Fibroblast of lung (primary cell): ENCODE data around the gene METTL1. TPM values are rescaled to one million over a fixed set of nuclear protein-coding genes. Genes with fewer than 3 reads are reported as not detected.

Experiments used
- DNase-seq, 2 donors: peaks; one replicate each; pipeline versions ENCODE4 v3.0.0 to v3.0.0-alpha.2; 2010; ENCODE audit warnings: low read depth in 2 of 2
- H2AFZ ChIP-seq: 2 replicates; pipeline ENCODE4 v1.5.1; 2012; ENCODE audit warnings: low read length, control low read depth, inconsistent platforms
- H3K27ac ChIP-seq: 2 replicates; pipeline ENCODE4 v1.5.1; 2011; ENCODE audit warnings: low read length, control low read depth; ENCODE audit not compliant: insufficient read depth
- H3K27me3 ChIP-seq: 2 replicates; pipeline ENCODE4 v1.5.1; 2011; ENCODE audit warnings: mild to moderate bottlenecking, low read length; ENCODE audit not compliant: control insufficient read depth, insufficient read depth
- H3K36me3 ChIP-seq: 2 replicates; pipeline ENCODE4 v1.5.1; 2011; ENCODE audit warnings: low read length; ENCODE audit not compliant: control insufficient read depth, insufficient read depth
- H3K4me1 ChIP-seq: 2 replicates; pipeline ENCODE4 v1.5.1; 2011; ENCODE audit warnings: low read length; ENCODE audit not compliant: control insufficient read depth, insufficient read depth; ENCODE audit errors: extremely low read depth
- H3K4me2 ChIP-seq: 2 replicates; pipeline ENCODE4 v1.5.1; 2011; ENCODE audit warnings: low read length, control low read depth; ENCODE audit not compliant: insufficient read depth; ENCODE audit errors: extremely low read depth
- H3K4me3 ChIP-seq, 4 experiments: fragments of 200-600 bp in 1 of 4; sonication (generic) in 1 of 4; replicated peaks in 1 of 4; 2 replicates each; pipeline ENCODE4 v1.5.1; 2011 to 2016; ENCODE audit warnings: low read length in 4 of 4, low read depth in 3 of 4, mild to moderate bottlenecking in 3 of 4, control low read depth in 2 of 4, inconsistent platforms in 1 of 4, mixed read lengths in 1 of 4; ENCODE audit not compliant: insufficient read depth in 1 of 4; ENCODE audit errors: control extremely low read depth in 1 of 4
- H3K79me2 ChIP-seq: 2 replicates; pipeline ENCODE4 v1.5.1; 2012; ENCODE audit warnings: mild to moderate bottlenecking, low read length, inconsistent platforms; ENCODE audit not compliant: control insufficient read depth, insufficient read depth
- H3K9ac ChIP-seq: 2 replicates; pipeline ENCODE4 v1.5.1; 2011; ENCODE audit warnings: mild to moderate bottlenecking, low read length, control low read depth; ENCODE audit not compliant: insufficient read depth
- H3K9me3 ChIP-seq: 2 replicates; pipeline ENCODE4 v1.5.1; 2012; ENCODE audit warnings: low read depth, low read length; ENCODE audit not compliant: control insufficient read depth, insufficient read depth
- H4K20me1 ChIP-seq: 2 replicates; pipeline ENCODE4 v1.5.1; 2011; ENCODE audit warnings: low read length; ENCODE audit not compliant: control insufficient read depth, insufficient read depth; ENCODE audit errors: extremely low read depth
- EZH2 ChIP-seq: IDR thresholded peaks from 2 replicates; pipeline ENCODE4 v1.5.1; 2012; ENCODE audit warnings: low read length, control low read depth, mild to moderate bottlenecking; ENCODE audit errors: missing control alignments
- polyA plus RNA-seq, 2 donors: library from polyadenylated mRNA; depleted of rRNA in 1 of 2; stranded (reverse) in 1 of 2; unstranded in 1 of 2; fragments of >200 nt; gene quantifications; 2 replicates each; pipeline ENCODE4 v1.2.1, GENCODE V29; 2011 to 2012; ENCODE audit warnings: missing spikeins in 1 of 2
- total RNA-seq: library from RNA; depleted of rRNA; stranded (reverse); fragments of >200 nt; gene quantifications from 2 replicates; pipeline ENCODE4 v1.2.1, GENCODE V29; 2014
- TF ChIP-seq, protein P1 (sequence below), 2 donors: IDR thresholded peaks in 1 of 2; conservative IDR thresholded peaks in 1 of 2; 1 replicate in 1 of 2; 2 replicates in 1 of 2; pipeline ENCODE4 v1.5.1; 2011 to 2012; ENCODE audit warnings: low read length in 2 of 2, control low read depth in 1 of 2, inconsistent platforms in 1 of 2, low read depth in 1 of 2, mild to moderate bottlenecking in 1 of 2

Gene METTL1
- total and polyA plus RNA-seq, 2 donors (not counting 1 experiment from before 2014, with no cell fraction given), result 3.5 to 16.9 TPM

DNA sequence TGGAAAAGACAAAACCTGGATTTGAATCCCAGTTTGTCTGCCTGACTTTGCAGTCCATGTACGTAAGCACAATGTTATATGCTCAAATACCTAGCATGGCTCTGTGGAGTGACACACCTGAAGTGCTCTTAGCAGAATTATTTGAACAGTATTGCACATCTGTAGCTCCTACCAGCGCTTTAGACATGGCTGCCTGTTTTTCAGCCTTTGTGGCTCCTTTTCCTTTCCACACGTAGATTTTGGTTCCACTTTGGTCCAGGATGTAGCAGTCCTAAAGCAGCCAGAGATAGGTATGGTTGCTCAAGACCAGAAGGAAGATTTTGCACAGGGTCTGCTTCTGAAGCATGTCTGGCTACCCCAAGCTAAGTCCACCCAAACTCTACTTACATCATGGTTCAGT is 37.5 kb upstream of the METTL1 start:
- no peak for DNase-seq
- Histone ChIP-seq H4K20me1 (no peaks in the 10 kb centered on the region), H3K4me3 (no peak overlapping the region), H3K4me1 (no peaks in the 10 kb centered on the region), H3K79me2 (no peaks in the 10 kb centered on the region), H3K9me3 (no peaks in the 10 kb centered on the region), H3K27ac (no peak overlapping the region), H2AFZ (no peak overlapping the region), H3K36me3 (peaks cover 9% of the 10 kb centered on the region), H3K4me2 (no peak overlapping the region), H3K9ac (no peak overlapping the region), H3K27me3 (no peaks in the 10 kb centered on the region)
- no peak for TF ChIP-seq EZH2
- TF ChIP-seq, protein P1, sequence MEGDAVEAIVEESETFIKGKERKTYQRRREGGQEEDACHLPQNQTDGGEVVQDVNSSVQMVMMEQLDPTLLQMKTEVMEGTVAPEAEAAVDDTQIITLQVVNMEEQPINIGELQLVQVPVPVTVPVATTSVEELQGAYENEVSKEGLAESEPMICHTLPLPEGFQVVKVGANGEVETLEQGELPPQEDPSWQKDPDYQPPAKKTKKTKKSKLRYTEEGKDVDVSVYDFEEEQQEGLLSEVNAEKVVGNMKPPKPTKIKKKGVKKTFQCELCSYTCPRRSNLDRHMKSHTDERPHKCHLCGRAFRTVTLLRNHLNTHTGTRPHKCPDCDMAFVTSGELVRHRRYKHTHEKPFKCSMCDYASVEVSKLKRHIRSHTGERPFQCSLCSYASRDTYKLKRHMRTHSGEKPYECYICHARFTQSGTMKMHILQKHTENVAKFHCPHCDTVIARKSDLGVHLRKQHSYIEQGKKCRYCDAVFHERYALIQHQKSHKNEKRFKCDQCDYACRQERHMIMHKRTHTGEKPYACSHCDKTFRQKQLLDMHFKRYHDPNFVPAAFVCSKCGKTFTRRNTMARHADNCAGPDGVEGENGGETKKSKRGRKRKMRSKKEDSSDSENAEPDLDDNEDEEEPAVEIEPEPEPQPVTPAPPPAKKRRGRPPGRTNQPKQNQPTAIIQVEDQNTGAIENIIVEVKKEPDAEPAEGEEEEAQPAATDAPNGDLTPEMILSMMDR (conservative IDR thresholded peaks at IDR 0.05 in 1 of 2, IDR thresholded peaks at IDR 0.05 in 1 of 2; ENCODE audit: low read depth in 1 of 2, low read length in 2 of 2), result no peak

DNA sequence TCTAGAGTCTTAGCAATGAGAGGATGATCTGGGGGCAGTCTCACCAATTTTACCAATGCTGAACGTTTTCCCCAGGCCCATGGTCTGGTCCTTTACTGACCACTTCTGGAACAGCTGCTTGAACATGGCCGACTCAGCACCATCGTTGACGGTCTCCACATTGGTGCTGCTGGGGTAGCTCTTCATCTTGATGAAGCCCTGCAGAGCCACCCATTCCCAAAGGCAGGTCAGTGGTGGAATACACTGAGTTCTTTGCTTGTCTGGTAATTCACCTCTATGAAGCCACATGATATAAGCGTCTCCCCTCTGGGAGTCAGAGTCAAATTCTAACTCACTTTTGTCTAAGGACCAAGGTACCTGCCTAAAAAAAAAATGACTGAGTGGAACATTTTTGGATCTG is 36.4 kb upstream of the METTL1 start:
- Histone ChIP-seq H2AFZ (no peak overlapping the region), H3K4me1 (no peaks in the 10 kb centered on the region), H3K4me2 (no peak overlapping the region), H3K79me2 (no peaks in the 10 kb centered on the region), H3K9ac (no peak overlapping the region), H3K27ac (no peak overlapping the region), H4K20me1 (no peaks in the 10 kb centered on the region), H3K9me3 (no peaks in the 10 kb centered on the region), H3K27me3 (no peaks in the 10 kb centered on the region), H3K36me3 (peaks cover 9% of the 10 kb centered on the region), H3K4me3 (no peak overlapping the region)
- TF ChIP-seq, protein P1 (conservative IDR thresholded peaks at IDR 0.05 in 1 of 2, IDR thresholded peaks at IDR 0.05 in 1 of 2; ENCODE audit: low read depth in 1 of 2, low read length in 2 of 2), result no peak
- no peak for TF ChIP-seq EZH2
- DNase-seq, result no peak

DNA sequence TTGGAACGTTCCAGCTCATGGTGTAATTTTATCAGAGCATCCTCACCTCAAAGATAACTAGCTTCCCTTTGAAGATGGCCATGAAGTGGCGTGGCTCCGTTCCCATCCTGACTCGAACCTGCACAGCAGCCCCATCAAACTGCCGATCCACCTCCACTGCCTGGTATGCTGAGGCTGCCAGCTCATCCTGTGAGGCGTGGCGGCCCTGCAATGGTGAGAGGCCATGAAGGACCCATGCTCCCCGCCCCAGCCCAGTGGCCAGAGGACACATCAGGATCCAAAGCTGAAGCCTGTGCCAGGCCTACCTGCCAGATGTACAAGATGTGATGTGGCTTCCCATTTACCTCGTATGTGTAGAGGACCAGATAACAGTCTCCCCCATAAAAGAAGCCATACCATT is 35.4 kb upstream of the METTL1 start:
- no peaks in the 10 kb centered on the region for H3K9me3 ChIP-seq
- no peaks in the 10 kb centered on the region for H3K27me3 ChIP-seq
- H3K79me2 ChIP-seq, result no peaks in the 10 kb centered on the region
- TF ChIP-seq, protein P1 (conservative IDR thresholded peaks at IDR 0.05 in 1 of 2, IDR thresholded peaks at IDR 0.05 in 1 of 2; ENCODE audit: low read depth in 1 of 2, low read length in 2 of 2), result no peak
- TF ChIP-seq EZH2, result no peak
- no peak overlapping the region for H3K9ac ChIP-seq
- no peak for DNase-seq
- H3K4me1 ChIP-seq, result no peaks in the 10 kb centered on the region
- H4K20me1 ChIP-seq, result no peaks in the 10 kb centered on the region
- no peak overlapping the region for H3K27ac ChIP-seq
- no peak overlapping the region for H3K4me3 ChIP-seq
- peaks cover 13% of the 10 kb centered on the region for H3K36me3 ChIP-seq
- H2AFZ ChIP-seq, result no peak overlapping the region
- no peak overlapping the region for H3K4me2 ChIP-seq
